HG02623 (cell line): ENCODE data around the gene PRKAG2.
"Not testable (repeated sequence)": the region's sequence is repeated elsewhere in the genome, so short reads cannot be mapped to it uniquely, and the experiment has no call there.

Experiments
- ATAC-seq: cut with Tn5 transposase; IDR thresholded peaks from one replicate; pipeline ENCODE4 v1.9.1; 2021; ENCODE audit warnings: moderate library complexity; ENCODE audit not compliant: unreplicated experiment

PRKAG2 gene

GRCh38 chr7:151755131-151755801 lies 121.6 kb downstream of the PRKAG2 start:
- ATAC-seq: no peak

DNA sequence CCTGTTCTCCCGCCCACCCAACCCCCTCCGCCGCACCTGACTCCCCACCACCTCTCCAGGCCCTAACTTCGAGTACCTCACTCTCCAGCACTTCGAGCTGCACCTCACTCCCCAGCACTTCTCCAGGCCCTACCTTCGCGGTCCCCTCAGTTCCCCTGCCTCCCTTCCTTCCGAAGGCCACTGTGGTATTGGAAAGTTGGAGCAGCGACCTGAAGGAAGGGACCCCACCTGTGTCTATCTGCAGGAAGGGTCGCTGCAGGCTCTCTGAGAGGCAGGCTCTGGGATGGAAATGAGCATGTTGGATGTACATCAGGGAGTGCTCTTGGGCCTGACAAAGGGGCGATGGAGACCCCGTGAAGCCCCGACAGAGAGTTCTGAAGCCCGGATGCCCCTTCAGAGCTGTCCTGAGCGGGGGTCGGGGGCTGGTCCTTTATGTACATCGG lies 122.2 kb downstream of the PRKAG2 start:
- no peak for ATAC-seq

GRCh38 chr7:151754142-151754590 lies 122.7 kb downstream of the PRKAG2 start:
- no peak for ATAC-seq

DNA sequence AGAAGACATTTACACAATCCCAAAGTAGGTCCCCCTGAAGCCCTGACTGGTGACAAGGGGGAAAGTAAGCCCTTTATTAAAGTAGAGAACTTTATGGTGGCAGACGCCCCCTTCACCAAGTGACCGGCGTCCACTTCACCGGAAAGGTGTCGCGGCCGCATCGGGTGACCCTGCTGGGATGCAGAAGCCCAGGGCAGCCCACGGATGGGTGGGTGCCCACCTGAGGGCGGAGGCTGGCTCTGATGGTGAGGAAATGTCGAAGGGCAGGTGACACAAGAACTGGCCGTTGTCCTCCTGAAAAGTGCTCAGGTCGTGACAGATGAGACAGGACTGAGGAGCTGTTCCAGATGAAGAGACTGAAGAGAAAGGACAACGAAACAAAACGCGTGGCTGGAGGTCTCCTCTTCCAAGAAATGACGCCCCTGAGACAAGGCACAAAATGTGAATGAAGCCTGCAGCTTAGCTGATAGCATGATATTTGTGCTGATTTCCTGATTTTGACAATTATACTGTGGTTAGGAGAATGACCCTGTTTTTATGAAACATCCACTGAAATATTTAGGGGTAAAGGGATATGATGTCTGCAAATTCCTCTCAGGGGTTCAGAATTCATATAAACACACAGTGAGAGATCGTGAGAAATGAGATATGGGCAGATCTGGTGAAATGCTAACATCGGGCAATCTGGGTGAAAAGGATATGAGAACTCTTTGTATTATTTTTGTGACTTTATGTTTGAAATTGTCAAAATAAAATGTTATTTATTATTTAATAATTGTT lies 123.9 kb downstream of the PRKAG2 start:
- no peak for ATAC-seq

GRCh38 chr7:151752037-151752436 lies 124.9 kb downstream of the PRKAG2 start:
- no peak for ATAC-seq

DNA sequence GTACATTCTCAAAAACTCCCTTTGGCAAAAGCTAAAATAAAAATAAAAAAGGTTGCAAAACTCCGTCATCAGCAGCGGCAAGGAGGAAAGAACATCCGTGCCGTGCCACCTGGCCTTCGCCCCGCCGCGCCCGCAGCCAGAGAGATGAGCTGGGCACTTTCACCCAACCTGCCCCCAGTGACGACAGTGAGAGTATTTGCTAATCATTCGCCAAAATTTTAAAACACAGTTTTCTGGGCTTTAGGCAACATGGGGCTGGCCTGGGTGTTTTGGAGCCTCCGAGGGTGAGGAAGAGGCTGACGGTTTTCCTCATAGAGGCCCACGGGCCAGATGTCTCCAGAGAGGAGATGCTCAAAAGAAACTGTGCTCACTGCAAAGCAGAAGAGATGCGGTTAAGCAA lies 128.2 kb downstream of the PRKAG2 start:
- no peak for ATAC-seq

DNA sequence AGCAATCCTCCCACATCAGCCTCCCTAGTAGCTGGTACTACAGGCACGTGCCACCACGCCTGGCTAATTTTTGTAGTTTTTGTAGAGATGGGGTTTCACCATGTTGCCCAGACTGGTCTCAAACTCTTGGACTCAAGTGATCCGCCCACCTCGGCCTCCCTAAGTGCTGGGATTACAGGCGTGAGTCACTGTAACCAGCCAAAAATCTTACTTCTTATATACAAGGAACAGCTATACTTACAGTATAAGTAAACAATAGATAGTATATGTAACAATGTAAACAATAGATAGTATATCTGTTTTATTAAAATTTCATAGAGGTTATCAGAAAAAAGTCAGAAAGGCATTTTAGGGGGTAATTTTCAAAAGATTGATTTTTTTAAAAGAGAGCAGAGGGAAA lies 128.9 kb downstream of the PRKAG2 start:
- not testable (repeated sequence) for ATAC-seq

- ATAC-seq: no peak
Measured at GRCh38 chr7:151745706-151746105, 131.2 kb downstream of the PRKAG2 start.

GRCh38 chr7:151744656-151745638 lies 132.0 kb downstream of the PRKAG2 start:
- no peak for ATAC-seq

- no peak for ATAC-seq
Measured at GRCh38 chr7:151744051-151744580, 132.8 kb downstream of the PRKAG2 start.

- no peak for ATAC-seq
Measured at GRCh38 chr7:151743481-151743983, 133.4 kb downstream of the PRKAG2 start.

DNA sequence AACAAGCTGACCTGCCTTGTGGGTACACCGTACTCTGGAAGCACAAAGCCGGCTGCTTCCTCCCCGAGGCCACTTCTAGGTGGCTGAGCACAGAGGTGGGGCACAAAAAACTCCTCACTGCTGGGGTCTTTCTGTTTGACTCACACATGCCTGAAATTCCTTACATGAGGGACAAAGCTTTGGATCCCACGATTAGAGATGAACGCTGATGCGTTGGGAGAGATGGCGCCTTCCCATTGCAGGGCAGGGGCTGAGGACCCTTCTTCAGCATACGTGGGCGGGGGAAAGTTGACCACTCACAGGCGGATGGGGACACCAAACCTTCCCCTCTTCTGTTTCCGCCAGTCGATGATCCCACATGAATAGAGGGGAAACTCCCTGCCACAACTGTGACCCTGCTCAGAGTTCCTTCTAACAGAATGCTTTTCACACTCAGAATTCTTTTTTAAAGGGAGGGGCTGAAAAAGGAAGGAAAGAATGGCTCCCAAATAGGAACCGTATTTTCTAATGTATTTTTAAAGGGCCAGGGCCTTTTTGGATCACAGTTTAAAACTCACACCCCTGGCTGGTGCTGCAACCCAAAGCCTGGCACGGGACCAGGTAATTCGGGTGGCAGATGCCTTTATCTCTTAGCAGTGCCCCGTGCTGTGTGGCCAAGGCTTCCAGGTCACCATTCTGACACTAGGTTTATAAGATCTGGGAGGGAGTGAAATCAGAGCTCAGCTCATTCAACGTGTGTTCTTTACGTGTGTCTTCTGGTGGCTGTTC lies 134.0 kb downstream of the PRKAG2 start:
- ATAC-seq: no peak

DNA sequence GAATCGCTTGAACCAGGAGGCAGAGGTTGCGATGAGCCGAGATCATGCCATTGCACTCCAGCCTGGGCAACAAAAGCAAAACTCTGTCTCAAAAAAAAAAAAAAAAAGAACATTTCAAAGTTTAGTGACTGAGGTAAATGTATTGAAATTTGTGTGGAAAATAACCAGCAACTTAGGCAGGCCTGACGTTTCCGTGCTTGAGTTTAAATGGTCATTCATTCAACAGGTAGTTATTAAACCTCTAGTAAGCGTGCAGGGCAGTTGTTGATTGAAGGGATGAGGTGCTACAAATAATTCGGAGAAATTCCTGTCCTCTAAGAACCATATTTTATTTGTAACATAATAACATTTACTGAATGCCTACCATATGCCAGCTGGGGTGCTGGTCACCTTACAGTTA lies 135.3 kb downstream of the PRKAG2 start:
- no peak for ATAC-seq

GRCh38 chr7:151740081-151740851 lies 136.6 kb downstream of the PRKAG2 start:
- no peak for ATAC-seq

DNA sequence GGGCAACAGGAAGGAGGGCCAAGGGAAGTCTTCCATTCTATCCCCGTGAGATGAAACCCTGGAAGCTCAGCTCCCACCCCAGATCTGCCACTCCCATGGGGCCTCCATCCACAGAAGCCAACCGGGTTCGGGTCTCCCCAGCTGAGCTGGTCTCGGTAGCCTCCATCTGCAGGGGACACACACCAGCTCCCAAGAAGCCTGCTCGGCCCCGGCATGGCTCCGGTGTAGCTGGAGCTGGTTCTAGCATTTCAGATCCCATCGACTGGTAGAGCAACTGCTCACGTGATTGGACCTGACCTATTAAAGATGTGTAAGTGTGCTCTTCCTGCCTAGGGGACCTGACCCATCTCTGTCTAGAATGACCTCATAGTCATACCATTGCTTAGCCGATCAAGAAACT lies 138.0 kb downstream of the PRKAG2 start:
- no peak for ATAC-seq

- ATAC-seq: no peak
Measured at GRCh38 chr7:151736403-151736909, 140.5 kb downstream of the PRKAG2 start.

DNA sequence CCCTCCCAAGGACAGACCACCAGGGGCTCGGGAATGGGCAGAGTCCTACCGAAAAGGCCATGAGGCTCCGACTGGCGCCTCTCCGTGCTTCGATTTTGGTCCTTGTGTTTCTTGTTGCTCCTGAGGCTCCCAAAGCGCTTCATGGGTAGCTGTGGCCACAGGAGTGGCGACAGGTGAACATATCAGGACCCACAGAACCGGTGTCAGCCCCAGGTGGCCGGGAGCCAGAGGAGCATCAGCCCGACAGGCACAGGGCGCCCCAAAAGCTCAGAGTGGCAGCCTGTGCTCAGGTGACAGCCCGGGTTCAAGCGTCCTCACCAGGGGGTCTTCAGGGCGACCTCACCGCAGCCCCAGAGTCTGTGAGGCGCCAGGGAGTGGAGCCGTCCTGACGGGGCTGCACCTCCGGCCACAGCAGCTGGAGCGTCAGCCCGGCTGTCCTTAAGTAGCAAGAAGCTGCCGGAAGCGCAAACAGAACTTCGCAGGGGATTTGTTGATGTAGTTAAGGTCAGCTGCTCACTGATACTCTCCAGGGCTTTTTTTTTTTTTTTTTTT lies 141.0 kb downstream of the PRKAG2 start:
- ATAC-seq: no peak

- no peak for ATAC-seq
Measured at GRCh38 chr7:151735186-151735850, 141.6 kb downstream of the PRKAG2 start.
